ENCODE results near the gene MAPK6.

GRCh38 chr15:52076889-52077781, 58.1 kb downstream of the MAPK6 start:
- TF ChIP-seq CTCF (IDR thresholded peaks at IDR 0.05), result no peak
- TF ChIP-seq ERG (CRISPR knock-in tag; IDR thresholded peaks at IDR 0.05), result no peak
- no peak for TF ChIP-seq CBFB (CRISPR knock-in tag; IDR thresholded peaks at IDR 0.05; ENCODE audit: low read depth)
- no peak for TF ChIP-seq SMAD4 (CRISPR knock-in tag; IDR thresholded peaks at IDR 0.05)
- TF ChIP-seq, protein P1, sequence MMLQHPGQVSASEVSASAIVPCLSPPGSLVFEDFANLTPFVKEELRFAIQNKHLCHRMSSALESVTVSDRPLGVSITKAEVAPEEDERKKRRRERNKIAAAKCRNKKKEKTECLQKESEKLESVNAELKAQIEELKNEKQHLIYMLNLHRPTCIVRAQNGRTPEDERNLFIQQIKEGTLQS (CRISPR knock-in tag; conservative IDR thresholded peaks at IDR 0.05), result no peak

All from WTC11 (cell line).